Inferior parietal cortex (tissue), 1 donor: Measurements from ENCODE around the gene CCDC196.

Source experiments
- DNase-seq: peaks from one replicate; pipeline ENCODE4 v3.0.0-alpha.2; 2016; ENCODE audit errors: extremely low spot score

The CCDC196 gene

GRCh38 chr14:66485910-66486421, at the start of gene CCDC196:
Gene CCDC196 (plus strand): TSS chr14:66486371. CDS start chr14:66486503, 132 bp downstream.
- no peak for DNase-seq

GRCh38 chr14:66440801-66441200, 45.4 kb upstream of the CCDC196 start:
- no peak for DNase-seq

- DNase-seq, result no peak
Observed at GRCh38 chr14:66442953-66443571, 43.1 kb upstream of the CCDC196 start.

GRCh38 chr14:66443785-66444184, 42.4 kb upstream of the CCDC196 start:
- DNase-seq, result no peak

- DNase-seq, result no peak
Observed at GRCh38 chr14:66444271-66444927, 41.8 kb upstream of the CCDC196 start.

- no peak for DNase-seq
Observed at GRCh38 chr14:66445936-66446335, 40.2 kb upstream of the CCDC196 start.

- DNase-seq, result no peak
Observed at GRCh38 chr14:66453469-66453868, 32.7 kb upstream of the CCDC196 start.

- DNase-seq, result no peak
Observed at GRCh38 chr14:66459603-66460002, 26.6 kb upstream of the CCDC196 start.

GRCh38 chr14:66464261-66464660, 21.9 kb upstream of the CCDC196 start:
- DNase-seq, result no peak

- DNase-seq, result no peak
Observed at GRCh38 chr14:66468778-66469367, 17.3 kb upstream of the CCDC196 start.

- DNase-seq, result no peak
Observed at GRCh38 chr14:66471584-66471983, 14.6 kb upstream of the CCDC196 start.

- no peak for DNase-seq
Observed at GRCh38 chr14:66472251-66472650, 13.9 kb upstream of the CCDC196 start.

GRCh38 chr14:66473223-66473622, 12.9 kb upstream of the CCDC196 start:
- DNase-seq, result no peak

- no peak for DNase-seq
Observed at GRCh38 chr14:66476964-66477363, 9.2 kb upstream of the CCDC196 start.

- DNase-seq, result no peak
Observed at GRCh38 chr14:66477567-66477966, 8.6 kb upstream of the CCDC196 start.

- no peak for DNase-seq
Observed at GRCh38 chr14:66482873-66483272, 3.3 kb upstream of the CCDC196 start.

- DNase-seq, result no peak
Observed at GRCh38 chr14:66483322-66483721, 2.8 kb upstream of the CCDC196 start.

- DNase-seq, result no peak
Observed at GRCh38 chr14:66485029-66485428, 1.1 kb upstream of the CCDC196 start.

- DNase-seq, result no peak
Observed at GRCh38 chr14:66487164-66487563, 993 bp downstream of the CCDC196 start.

- DNase-seq, result no peak
Observed at GRCh38 chr14:66490143-66491111, 4.3 kb downstream of the CCDC196 start.

GRCh38 chr14:66493750-66494149, 7.6 kb downstream of the CCDC196 start:
- DNase-seq, result no peak
